Astrocyte (in vitro differentiated cells and primary cell): ENCODE measurements around the gene CALCB.

Source experiments
- EZH2 ChIP-seq: IDR thresholded peaks from 2 replicates; pipeline ENCODE4 v1.6.1; 2012; ENCODE audit warnings: mild to moderate bottlenecking, low read length, inconsistent platforms; ENCODE audit not compliant: insufficient read depth
- TF ChIP-seq, protein P1 (sequence below): IDR thresholded peaks from 2 replicates; pipeline ENCODE4 v1.5.1; 2011; ENCODE audit warnings: low read depth, mild to moderate bottlenecking, inconsistent platforms, low read length, moderate library complexity; ENCODE audit not compliant: insufficient read depth

DNA sequence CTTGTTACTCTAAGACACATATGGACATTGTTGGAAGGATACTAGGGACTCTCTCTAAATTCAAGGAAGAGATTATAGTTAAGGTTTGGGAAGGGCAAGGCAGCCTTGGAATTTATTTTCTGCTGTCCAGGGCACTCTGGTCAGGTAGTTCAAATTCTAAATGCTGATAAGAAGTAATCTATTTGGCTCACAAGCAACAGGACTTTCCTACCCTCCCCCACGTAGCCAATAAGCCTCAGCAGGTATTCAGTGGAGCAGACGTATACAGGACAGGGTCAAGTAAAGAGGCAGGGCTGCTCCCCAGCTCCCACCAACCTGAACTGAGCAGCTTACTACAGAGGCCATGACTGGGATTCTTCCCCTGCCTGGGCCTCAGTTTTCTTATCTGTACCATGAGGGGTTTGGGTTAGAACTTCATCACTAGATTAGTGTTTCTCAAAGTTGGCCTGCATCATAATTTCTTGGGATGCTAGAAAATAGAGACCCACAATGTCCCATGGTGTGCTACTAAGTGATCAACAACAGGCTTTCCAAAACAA lies 35.3 kb downstream of the CALCB start:
- TF ChIP-seq, protein P1, sequence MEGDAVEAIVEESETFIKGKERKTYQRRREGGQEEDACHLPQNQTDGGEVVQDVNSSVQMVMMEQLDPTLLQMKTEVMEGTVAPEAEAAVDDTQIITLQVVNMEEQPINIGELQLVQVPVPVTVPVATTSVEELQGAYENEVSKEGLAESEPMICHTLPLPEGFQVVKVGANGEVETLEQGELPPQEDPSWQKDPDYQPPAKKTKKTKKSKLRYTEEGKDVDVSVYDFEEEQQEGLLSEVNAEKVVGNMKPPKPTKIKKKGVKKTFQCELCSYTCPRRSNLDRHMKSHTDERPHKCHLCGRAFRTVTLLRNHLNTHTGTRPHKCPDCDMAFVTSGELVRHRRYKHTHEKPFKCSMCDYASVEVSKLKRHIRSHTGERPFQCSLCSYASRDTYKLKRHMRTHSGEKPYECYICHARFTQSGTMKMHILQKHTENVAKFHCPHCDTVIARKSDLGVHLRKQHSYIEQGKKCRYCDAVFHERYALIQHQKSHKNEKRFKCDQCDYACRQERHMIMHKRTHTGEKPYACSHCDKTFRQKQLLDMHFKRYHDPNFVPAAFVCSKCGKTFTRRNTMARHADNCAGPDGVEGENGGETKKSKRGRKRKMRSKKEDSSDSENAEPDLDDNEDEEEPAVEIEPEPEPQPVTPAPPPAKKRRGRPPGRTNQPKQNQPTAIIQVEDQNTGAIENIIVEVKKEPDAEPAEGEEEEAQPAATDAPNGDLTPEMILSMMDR: no peak
- no peak for TF ChIP-seq EZH2
